Astrocyte (in vitro differentiated cells and primary cell): ENCODE results near the gene FOXC2. TPM values are rescaled to one million over a fixed set of nuclear protein-coding genes. Genes with fewer than 3 reads are reported as not detected.

Experiments
- DNase-seq: peaks from one replicate; pipeline ENCODE4 v3.0.0-alpha.2; 2010; ENCODE audit warnings: low read depth
- FAIRE-seq: peaks from 2 replicates; lab custom pipeline; 2011; peaks lifted over from hg19 to GRCh38; lab: Jason Lieb, UNC
- H2AFZ ChIP-seq: 2 replicates; pipeline ENCODE4 v1.6.0; 2012; ENCODE audit warnings: low read depth, low read length, inconsistent platforms
- H3K27ac ChIP-seq: 2 replicates; pipeline ENCODE4 v1.5.1; 2011; ENCODE audit warnings: low read depth, low read length, inconsistent platforms
- H3K27me3 ChIP-seq: 2 replicates; pipeline ENCODE4 v1.6.0; 2011; ENCODE audit warnings: low read length, inconsistent platforms; ENCODE audit not compliant: insufficient read depth
- H3K36me3 ChIP-seq: 2 replicates; pipeline ENCODE4 v1.5.1; 2011; ENCODE audit warnings: low read length, inconsistent platforms; ENCODE audit not compliant: insufficient read depth
- H3K4me1 ChIP-seq: 2 replicates; pipeline ENCODE4 v1.5.1; 2011; ENCODE audit warnings: low read length, inconsistent platforms; ENCODE audit not compliant: insufficient read depth
- H3K4me2 ChIP-seq: 2 replicates; pipeline ENCODE4 v1.6.0; 2012; ENCODE audit warnings: low read length, inconsistent platforms
- H3K4me3 ChIP-seq: 2 replicates; pipeline ENCODE4 v1.5.1; 2011; ENCODE audit warnings: low read depth, mild to moderate bottlenecking, low read length, inconsistent platforms; ENCODE audit not compliant: insufficient read depth
- H3K79me2 ChIP-seq: 2 replicates; pipeline ENCODE4 v1.6.0; 2012; ENCODE audit warnings: mild to moderate bottlenecking, low read length, inconsistent platforms; ENCODE audit not compliant: insufficient read depth
- H3K9ac ChIP-seq: 2 replicates; pipeline ENCODE4 v1.6.0; 2012; ENCODE audit warnings: mild to moderate bottlenecking, low read length, inconsistent platforms
- H3K9me3 ChIP-seq: 2 replicates; pipeline ENCODE4 v1.5.1; 2012; ENCODE audit warnings: low read depth, mild to moderate bottlenecking, low read length, inconsistent platforms; ENCODE audit not compliant: insufficient read depth
- H4K20me1 ChIP-seq: 2 replicates; pipeline ENCODE4 v1.6.0; 2012; ENCODE audit warnings: low read length, inconsistent platforms; ENCODE audit not compliant: insufficient read depth
- H3K27ac Mint-ChIP-seq: one replicate; pipeline ENCODE4 v1.8.0; 2021; ENCODE audit warnings: mild to moderate bottlenecking, mixed read lengths; ENCODE audit not compliant: unreplicated experiment
- H3K27me3 Mint-ChIP-seq: one replicate; pipeline ENCODE4 v1.8.0; 2021; ENCODE audit warnings: low read depth, mixed read lengths; ENCODE audit not compliant: unreplicated experiment
- H3K36me3 Mint-ChIP-seq: one replicate; pipeline ENCODE4 v1.8.0; 2021; ENCODE audit warnings: low read depth, mixed read lengths; ENCODE audit not compliant: unreplicated experiment
- H3K4me1 Mint-ChIP-seq: one replicate; pipeline ENCODE4 v1.8.0; 2021; ENCODE audit warnings: low read depth, mixed read lengths; ENCODE audit not compliant: unreplicated experiment
- H3K4me3 Mint-ChIP-seq: one replicate; pipeline ENCODE4 v1.8.0; 2021; ENCODE audit warnings: mild to moderate bottlenecking, moderate library complexity, mixed read lengths; ENCODE audit not compliant: unreplicated experiment
- H3K9me3 Mint-ChIP-seq: one replicate; pipeline ENCODE4 v1.8.0; 2021; ENCODE audit warnings: mild to moderate bottlenecking, mixed read lengths; ENCODE audit not compliant: unreplicated experiment
- CTCF ChIP-seq: IDR thresholded peaks from 2 replicates; pipeline ENCODE4 v1.5.1; 2011; ENCODE audit warnings: low read depth, mild to moderate bottlenecking, inconsistent platforms, low read length, moderate library complexity; ENCODE audit not compliant: insufficient read depth
- EZH2 ChIP-seq: IDR thresholded peaks from 2 replicates; pipeline ENCODE4 v1.6.1; 2012; ENCODE audit warnings: mild to moderate bottlenecking, low read length, inconsistent platforms; ENCODE audit not compliant: insufficient read depth
- total RNA-seq: library from RNA; stranded (reverse); gene quantifications from 2 replicates; pipeline ENCODE4 v1.2.1, GENCODE V29; 2021

The FOXC2 gene
- total RNA-seq, 1 donor from 2014 or later = 15.8 TPM

GRCh38 chr16:86618431-86619238 lies 52.0 kb downstream of the FOXC2 start:
- no peak overlapping the region for H3K4me2 ChIP-seq
- Mint-ChIP-seq H3K27ac (no peak overlapping the region), H3K9me3 (peaks cover 6% of the 10 kb centered on the region), H3K36me3 (peaks cover 1% of the 10 kb centered on the region), H3K4me3 (no peak overlapping the region), H3K27me3 (peaks cover 19% of the 10 kb centered on the region), H3K4me1 (no peaks in the 10 kb centered on the region)
- H4K20me1 ChIP-seq = no peaks in the 10 kb centered on the region
- no peaks in the 10 kb centered on the region for H3K9me3 ChIP-seq
- no peaks in the 10 kb centered on the region for H3K27me3 ChIP-seq
- H2AFZ ChIP-seq = no peak overlapping the region
- no peak for DNase-seq
- H3K79me2 ChIP-seq = no peaks in the 10 kb centered on the region
- H3K4me3 ChIP-seq = no peak overlapping the region
- no peak for FAIRE-seq
- H3K4me1 ChIP-seq = no peaks in the 10 kb centered on the region
- H3K9ac ChIP-seq = no peak overlapping the region
- H3K36me3 ChIP-seq = no peaks in the 10 kb centered on the region
- TF ChIP-seq CTCF (no peak), EZH2 (no peak)
- H3K27ac ChIP-seq = no peak overlapping the region

Other genes with a start within 250 kb of the FOXC2 start
- gene FOXF1, start 56.3 kb upstream of the FOXC2 start, total RNA-seq = 0.07 TPM in 1 of 2 replicates, not detected in the other
- 15.6 and 16.5 TPM in 2 replicates for gene MTHFSD, start 11.6 kb upstream of the FOXC2 start, total RNA-seq
- 6.1 and 8.1 TPM in 2 replicates for gene FOXL1, start 11.7 kb downstream of the FOXC2 start, total RNA-seq